ELF-1 (cell line): ENCODE data around the gene FNBP1L.
"Not testable (repeated sequence)": the region's sequence is repeated elsewhere in the genome, so short reads cannot be mapped to it uniquely, and the experiment has no call there.

Experiments used
- DNase-seq: peaks from one replicate; pipeline ENCODE4 v3.0.0-alpha.2; 2016; ENCODE audit warnings: low read depth, low spot score

Gene FNBP1L

GRCh38 chr1:93443454-93443853 lies 4.5 kb upstream of the FNBP1L start:
- no peak for DNase-seq

GRCh38 chr1:93446837-93447451 lies 974 bp upstream of the FNBP1L start:
- DNase-seq: no peak

GRCh38 chr1:93448292-93448982 lies 519 bp downstream of the FNBP1L start:
- peak; percentile 77 for DNase-seq

DNA sequence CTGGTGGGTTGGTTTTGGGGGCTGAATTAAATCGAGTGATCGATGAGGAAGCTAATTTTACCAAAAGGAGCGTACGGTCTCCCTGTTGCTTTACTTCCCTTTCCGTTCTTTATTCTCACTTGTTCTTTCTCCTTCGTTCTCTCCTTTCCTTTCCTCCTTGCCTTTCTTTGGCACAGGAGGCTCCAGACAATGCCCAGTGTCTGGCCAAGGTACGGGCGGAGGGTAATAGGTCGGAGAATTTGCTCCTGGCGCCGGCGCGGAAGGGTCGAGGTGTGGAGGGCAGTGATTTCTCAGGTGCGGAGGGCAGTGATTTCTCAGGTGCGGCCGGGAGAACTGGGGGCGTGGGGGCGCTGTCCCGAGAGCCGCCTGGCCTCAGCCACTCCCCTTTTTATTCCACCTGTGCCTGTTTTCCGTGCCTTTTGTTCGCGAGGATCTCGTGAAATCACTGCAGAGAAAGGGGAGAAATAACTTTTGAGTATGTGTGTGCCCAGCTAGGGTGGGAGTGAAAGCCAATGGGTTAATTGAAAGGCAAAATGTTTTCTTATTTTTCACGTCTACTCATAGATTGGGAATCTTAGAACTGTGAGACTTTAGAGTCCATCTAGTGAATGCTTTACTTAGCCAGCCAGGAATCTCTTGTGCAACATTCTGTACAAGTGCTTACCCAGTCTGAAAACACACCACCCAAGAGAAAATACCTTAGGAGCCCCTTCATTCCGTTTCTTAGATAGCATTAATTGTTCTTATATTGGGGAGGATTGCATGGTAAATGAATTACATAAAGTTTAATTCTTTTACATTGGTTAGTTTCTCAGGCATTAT lies 1.3 kb downstream of the FNBP1L start:
- DNase-seq: peak; percentile 84

GRCh38 chr1:93450321-93450720 lies 2.4 kb downstream of the FNBP1L start:
- DNase-seq: no peak

DNA sequence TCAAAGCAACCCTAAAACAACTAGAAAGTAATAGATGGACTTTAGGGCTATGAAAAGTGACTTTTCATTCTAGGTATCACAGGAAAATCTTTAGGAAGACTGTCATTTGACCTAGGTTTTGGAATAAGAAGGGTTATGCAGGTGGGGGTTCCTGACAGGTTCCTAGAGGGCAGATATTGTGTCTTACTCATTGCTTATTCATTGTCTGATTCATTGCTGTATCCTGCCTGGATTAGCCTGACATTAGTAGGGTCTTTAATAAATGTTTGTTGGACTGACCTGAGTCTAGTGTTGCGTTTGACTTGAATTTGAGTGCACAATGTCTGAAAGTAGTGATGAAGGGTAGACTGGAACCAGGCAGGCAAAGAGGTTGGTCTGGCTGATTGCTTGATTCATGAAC lies 6.0 kb downstream of the FNBP1L start:
- DNase-seq: no peak

- DNase-seq: no peak
Observed at GRCh38 chr1:93459126-93459525, 11.2 kb downstream of the FNBP1L start.

DNA sequence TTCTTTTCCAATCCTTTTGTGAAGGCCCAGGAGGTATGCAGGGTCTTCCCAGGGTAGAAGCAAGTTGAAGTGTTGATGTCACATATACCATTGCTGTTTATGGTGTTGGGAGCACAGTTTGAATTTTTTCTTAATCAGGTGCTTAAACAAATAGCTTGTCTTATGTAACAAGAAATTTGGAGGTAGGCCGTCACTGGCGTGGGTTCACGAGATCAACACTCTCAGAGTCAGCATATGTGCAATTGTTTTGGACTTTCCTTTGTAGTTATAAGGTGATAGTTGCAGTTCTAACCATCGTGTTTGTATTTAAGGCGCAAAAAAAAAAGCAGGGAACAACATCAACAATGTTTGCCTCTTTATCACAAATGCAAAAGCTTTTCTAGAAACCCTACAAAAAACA lies 13.3 kb downstream of the FNBP1L start:
- DNase-seq: no peak

DNA sequence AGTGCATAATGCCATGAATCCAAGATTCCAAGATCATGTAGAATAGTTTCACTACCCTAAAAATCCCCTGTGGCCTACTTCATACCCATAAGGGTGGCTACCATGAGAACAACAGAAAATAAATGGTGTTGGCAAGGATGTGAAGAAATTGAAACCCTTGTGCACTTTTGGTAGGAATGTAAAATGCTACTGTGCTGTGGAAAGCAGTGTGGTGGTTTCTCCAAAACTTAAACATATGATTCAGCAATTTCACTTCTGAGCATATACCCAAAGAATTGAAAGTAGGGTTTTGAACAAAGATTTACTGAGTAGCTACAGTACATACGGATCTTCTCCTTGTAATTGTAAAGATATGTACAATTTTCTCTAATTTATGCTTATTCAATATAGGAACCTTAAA lies 16.0 kb downstream of the FNBP1L start:
- DNase-seq: no peak

GRCh38 chr1:93465371-93466082 lies 17.6 kb downstream of the FNBP1L start:
- not testable (repeated sequence) for DNase-seq

DNA sequence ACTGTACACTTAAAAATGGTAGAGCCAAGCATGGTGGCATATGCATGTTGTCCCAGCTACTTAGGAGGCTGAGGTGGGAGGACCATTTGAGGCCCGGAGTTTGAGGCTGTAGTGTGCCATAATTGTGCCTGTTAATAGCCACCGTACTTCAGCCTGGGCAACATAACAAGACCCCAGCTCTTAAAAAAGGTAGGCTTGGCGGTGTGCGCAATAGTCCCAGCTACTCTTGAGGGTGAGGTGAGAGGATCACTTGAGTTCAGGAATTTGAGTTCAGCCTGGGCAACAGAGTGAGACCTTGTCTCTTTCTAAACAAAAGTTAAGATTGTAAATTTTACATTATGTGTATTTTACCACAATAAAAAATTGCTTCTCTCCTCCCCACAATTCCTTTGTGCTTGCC lies 19.7 kb downstream of the FNBP1L start:
- no peak for DNase-seq

DNA sequence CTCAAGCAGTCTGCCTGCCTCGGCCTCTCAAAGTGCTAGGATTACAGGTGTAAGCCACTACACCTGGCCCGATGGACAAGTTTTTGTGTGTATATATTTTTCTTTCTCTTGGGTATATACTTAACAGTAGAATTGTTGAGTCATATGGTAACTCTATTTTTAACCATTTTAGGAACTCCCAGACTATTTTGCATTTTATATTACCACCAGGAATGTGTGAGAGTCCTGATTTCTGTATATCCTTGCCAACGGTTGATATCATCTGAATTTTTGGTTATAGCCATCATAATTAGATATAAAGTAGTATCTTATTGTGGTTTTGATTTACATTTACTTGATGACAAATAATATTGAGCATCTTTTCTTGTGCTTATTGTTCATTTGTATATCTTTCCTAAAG lies 20.7 kb downstream of the FNBP1L start:
- no peak for DNase-seq

GRCh38 chr1:93469223-93469622 lies 21.3 kb downstream of the FNBP1L start:
- not testable (repeated sequence) for DNase-seq

DNA sequence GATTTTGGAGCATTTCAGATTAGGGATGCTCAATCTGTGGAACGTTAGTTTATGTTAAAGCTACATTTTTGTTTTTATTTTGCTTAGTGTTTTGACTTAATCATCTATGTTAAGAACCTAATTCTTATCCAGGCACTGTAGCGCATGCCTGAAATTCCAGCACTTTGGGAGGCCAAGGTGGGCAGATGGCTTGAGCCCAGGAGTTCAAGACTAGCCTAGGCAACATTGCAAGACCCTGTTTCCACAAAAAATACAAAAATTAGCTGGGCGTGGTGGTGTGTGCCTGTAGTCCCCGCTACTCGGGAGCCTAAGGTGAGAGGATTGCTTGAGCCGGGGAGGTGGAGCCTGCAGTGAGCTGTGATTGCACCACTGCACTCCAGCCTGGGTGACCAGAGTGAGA lies 23.4 kb downstream of the FNBP1L start:
- no peak for DNase-seq

GRCh38 chr1:93471911-93472310 lies 24.0 kb downstream of the FNBP1L start:
- DNase-seq: no peak

DNA sequence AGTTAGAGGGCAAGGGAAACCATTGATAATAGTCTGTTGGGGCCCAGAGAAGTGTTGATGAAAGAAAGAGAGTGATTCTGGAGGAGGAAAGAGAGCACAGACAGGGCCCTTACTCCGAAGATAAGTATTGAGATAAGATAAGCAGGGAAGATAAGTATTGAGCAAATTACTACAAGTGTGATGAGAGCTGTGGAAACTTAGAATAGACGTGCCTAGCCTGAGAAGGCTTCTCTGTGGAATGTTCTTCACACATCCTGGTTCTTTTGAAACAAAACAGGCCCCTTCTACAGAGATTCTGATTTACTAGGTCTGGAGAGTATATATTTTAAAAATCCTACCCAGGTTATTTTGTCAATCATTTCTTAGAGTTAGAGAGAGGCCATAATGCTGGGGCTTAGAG lies 26.4 kb downstream of the FNBP1L start:
- DNase-seq: no peak

GRCh38 chr1:93475681-93476080 lies 27.8 kb downstream of the FNBP1L start:
- DNase-seq: no peak

DNA sequence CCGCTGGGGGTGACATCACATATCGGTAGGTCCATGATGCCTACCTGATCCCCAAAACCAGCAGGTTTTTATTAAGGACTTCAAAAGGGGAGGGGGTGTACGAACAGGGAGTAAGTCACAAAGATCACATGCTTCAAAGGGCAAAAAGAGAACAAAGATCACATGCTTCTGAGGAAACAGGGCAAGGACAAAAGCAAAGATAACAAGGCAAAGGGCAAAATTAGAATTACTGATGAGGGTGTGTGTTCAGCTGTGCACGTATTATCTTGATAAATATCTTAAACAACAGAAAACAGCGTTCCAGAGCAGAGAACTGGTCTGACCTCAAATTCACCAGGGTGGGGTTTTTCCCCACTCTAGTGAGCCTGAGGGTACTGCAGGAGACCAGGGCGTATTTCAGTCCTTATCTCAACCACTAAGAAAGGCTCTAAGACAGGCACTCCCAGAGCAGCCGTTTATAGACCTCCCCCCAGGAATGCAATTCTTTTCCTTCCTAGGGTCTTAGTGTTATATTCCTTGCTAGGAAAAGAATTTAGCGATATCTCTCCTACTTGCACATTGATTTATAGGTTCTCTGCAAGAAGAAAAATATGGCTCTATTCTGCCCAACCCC lies 31.3 kb downstream of the FNBP1L start:
- DNase-seq: peak; percentile 45

DNA sequence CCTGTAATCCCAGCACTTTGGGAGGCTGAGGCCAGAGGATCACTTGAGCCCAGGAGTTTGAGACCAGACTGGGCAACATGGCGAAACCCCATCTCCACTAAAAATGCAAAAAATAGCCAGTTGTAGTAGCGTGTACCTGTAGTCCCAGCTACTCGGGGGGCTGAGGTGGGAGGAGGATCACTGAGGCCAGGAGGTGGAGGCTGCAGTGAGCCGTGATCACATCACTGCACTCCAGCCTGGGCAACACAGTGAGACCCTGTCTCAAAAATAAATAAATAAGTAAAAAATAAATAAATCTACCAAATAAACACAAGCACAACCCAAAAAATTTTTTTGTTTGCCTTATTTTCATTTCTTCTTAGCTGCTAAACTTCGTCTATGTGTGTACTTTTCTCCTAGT lies 34.0 kb downstream of the FNBP1L start:
- not testable (repeated sequence) for DNase-seq

- DNase-seq: no peak
Observed at GRCh38 chr1:93483200-93483599, 35.3 kb downstream of the FNBP1L start.

DNA sequence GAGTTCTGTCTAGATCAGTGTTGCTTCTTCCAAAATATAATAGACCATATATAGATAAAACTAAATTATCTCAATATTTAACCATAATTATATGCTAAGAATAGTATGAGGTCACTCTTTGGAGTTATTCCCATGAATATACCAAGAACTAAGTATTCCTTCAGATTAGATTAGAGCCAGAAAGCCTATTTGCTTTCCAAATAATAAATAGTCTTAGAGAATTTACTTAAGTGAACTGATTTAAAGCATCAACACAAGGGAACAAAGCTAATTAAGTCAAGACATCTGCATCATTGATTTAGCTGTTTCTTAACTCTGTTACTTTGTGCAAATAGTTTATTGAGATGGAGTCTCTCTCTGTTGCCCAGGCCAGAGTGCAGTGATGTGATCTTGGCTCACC lies 35.7 kb downstream of the FNBP1L start:
- DNase-seq: no peak

DNA sequence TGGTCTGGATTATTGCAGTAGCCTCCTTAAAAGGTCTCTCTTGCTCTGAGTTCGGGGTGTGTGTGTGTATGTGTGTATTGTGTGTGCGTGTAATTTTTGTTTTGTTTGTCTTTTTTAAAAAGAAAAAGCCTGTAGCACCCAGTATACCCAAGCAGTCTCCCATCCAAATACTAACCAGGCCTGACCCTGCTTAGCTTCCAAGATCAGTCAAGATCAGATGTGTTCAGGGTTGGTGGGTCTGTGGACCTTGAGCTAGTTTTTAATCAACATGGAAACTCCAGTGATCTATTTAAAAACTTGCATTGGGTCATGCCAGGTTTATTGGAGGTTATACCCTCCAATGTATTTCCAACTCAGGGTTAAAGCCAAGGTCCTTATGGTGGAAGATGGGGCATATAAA lies 40.3 kb downstream of the FNBP1L start:
- no peak for DNase-seq
